GM19395 (cell line): ENCODE data around the gene ESPNL.

Source experiments
- ATAC-seq: cut with Tn5 transposase; IDR thresholded peaks from one replicate; pipeline ENCODE4 v1.9.1; 2021; ENCODE audit warnings: mild to moderate bottlenecking, moderate library complexity; ENCODE audit not compliant: unreplicated experiment

ESPNL gene

GRCh38 chr2:238077292-238077691 lies 22.8 kb upstream of the ESPNL start:
- no peak for ATAC-seq

DNA sequence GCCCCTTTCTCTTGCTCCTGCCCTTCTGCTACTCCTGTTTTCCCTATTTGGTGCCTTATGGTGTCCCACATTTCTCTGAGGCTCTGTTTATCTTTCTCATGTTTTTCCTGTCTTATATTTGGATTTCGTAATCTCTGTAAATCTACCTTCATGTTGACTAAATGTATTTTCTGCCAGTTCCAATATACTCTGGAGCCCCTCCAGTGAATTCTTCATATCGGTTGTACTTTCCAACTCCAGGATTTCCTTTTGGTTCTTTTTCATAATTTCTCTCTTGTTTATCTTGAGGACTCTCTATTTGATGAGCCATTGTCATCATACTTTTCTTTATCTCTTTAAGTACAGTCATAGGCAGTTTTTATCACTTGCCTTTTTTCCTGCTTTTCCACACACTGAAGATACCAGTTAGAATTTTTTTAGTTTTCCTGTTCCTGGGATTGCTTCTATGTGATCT lies 20.2 kb upstream of the ESPNL start:
- no peak for ATAC-seq

GRCh38 chr2:238080518-238080917 lies 19.6 kb upstream of the ESPNL start:
- ATAC-seq: no peak

- ATAC-seq: no peak
Observed at GRCh38 chr2:238081150-238081549, 19.0 kb upstream of the ESPNL start.

GRCh38 chr2:238081561-238081960 lies 18.6 kb upstream of the ESPNL start:
- ATAC-seq: no peak

DNA sequence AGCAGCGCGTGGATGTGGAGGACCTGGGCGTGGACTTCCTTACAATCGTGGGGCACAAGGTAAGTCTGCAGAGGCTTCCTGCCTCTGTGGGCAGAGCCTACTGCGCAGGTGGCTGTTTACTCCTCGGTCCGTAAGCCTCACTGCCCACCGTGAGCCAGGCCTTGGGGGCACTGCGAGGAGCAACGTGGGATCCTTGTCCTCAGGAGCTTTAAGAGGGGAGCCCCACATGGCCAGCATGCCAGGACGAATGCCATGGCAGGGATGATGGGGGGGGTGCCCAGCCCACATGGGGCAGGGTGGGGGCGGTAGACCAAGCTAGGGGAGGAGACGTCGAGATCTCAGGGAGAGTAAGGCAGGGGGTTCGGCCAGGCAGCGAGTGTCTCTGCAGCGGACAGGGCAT lies 18.0 kb upstream of the ESPNL start:
- no peak for ATAC-seq

DNA sequence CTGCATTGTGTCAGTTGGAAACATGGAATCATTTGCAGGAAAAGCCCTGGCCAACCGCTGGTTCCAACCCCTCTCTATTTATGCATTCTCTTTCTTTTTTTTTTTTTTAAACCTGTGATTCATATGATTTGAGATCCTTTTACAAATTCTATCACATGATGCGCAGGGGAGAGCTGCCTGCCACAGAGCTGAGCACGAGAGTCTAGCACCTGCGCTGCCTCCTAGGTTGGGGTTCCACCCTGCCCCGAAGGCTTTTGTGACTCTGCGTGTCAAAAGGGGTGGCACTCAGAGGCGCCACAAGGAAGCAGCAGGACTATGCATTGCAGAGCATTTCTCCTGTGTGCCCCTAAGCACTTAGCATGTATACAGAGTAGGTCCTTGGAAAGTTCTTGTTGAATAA lies 17.3 kb upstream of the ESPNL start:
- no peak for ATAC-seq

DNA sequence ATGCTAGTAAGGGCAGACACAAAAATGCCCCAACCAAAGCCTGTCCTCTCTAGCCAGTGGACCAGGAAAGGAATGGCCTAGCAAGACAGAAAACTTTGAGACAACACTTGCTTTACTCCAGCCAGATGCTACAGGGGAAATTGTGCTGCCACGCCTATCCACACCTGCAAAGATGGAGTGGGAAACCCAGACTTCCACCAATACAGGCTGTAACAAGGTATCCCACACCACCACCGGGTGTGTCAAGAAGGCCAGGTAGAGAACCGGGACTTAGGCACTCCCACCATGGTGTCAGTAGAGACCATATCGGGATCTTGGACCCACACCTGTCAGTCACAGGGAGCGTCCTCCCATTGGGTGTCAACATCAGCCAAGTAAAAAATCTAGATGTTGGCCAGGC lies 16.2 kb upstream of the ESPNL start:
- no peak for ATAC-seq

DNA sequence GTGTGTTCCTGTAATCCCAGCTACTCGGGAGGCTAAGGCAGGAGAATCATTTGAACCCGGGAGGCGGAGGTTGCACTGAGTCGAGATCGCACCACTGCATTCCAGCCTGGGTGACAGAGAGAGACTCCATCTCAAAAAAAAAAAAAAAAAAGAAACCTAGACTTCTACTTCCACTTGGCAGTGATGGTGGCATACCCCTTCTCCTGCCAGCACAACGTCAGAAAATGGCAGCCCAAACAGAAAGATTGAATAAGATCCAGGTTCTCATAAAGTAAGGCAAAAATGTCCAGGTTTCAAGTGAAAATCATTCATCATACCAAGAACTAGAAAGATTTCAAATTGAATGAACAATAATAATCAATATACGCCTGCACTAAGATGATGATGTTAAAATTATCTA lies 15.4 kb upstream of the ESPNL start:
- ATAC-seq: no peak

- ATAC-seq: no peak
Observed at GRCh38 chr2:238085899-238086298, 14.2 kb upstream of the ESPNL start.

DNA sequence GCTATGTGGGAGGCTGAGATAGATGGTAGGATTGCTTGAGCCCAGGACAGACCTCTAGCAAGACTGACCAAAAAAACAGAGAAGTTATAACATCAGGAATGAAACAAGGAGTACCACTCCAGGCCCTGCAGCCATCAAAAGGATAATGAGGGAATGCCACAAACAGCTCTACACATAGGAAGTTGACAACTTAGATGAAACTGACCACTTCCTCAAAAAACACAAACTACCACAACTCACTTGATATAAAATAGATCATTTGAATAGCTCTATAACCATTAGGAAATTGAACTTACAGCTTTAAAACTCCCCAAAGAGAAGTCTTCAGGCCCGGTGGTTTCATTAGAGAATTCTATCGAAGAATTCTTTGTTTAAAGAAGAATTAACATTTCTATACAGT lies 12.9 kb upstream of the ESPNL start:
- ATAC-seq: no peak

DNA sequence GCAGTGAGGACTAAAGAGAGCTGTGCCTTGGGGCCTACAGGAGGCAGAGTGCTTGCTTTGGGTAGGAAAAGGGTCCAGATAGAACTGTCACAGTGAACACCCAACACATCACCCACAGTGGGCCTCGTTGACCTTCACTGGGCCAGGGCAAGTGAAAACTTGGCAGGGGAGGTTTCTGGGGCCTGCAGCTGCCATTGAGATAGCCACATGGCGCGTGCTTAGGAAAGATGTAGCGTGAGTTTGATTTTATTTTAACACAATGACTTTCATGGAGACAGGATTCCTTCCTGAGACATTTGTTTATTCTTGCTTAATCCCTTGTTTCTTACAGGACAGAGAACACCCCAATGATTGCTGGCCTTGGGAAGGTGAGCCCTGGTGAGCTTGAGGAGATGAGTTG lies 9.3 kb upstream of the ESPNL start:
- ATAC-seq: no peak

- no peak for ATAC-seq
Observed at GRCh38 chr2:238091436-238092060, 8.6 kb upstream of the ESPNL start.

- no peak for ATAC-seq
Observed at GRCh38 chr2:238092486-238093035, 7.6 kb upstream of the ESPNL start.

- ATAC-seq: no peak
Observed at GRCh38 chr2:238093181-238094140, 6.7 kb upstream of the ESPNL start.

- no peak for ATAC-seq
Observed at GRCh38 chr2:238094438-238095022, 5.6 kb upstream of the ESPNL start.

DNA sequence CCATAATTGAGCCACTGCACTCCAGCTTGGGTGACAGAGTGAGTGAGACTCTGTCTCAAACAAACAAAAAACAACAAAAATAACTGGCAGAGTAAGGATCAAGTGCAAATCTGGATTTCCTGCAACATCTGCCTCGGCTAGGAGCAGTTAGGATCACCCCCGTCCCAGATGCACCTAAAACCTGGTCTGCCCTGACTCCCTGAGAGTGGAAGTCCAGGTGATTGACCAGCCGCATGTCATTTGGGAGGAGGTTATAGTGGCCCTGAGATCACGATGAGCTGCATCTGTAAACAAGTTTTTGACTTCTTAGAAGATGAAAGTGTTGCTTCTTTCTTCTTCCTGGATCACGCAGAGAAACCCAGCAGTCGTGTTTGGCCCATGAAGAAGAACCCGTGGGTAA lies 5.0 kb upstream of the ESPNL start:
- no peak for ATAC-seq

GRCh38 chr2:238096311-238097011 lies 3.7 kb upstream of the ESPNL start:
- no peak for ATAC-seq

DNA sequence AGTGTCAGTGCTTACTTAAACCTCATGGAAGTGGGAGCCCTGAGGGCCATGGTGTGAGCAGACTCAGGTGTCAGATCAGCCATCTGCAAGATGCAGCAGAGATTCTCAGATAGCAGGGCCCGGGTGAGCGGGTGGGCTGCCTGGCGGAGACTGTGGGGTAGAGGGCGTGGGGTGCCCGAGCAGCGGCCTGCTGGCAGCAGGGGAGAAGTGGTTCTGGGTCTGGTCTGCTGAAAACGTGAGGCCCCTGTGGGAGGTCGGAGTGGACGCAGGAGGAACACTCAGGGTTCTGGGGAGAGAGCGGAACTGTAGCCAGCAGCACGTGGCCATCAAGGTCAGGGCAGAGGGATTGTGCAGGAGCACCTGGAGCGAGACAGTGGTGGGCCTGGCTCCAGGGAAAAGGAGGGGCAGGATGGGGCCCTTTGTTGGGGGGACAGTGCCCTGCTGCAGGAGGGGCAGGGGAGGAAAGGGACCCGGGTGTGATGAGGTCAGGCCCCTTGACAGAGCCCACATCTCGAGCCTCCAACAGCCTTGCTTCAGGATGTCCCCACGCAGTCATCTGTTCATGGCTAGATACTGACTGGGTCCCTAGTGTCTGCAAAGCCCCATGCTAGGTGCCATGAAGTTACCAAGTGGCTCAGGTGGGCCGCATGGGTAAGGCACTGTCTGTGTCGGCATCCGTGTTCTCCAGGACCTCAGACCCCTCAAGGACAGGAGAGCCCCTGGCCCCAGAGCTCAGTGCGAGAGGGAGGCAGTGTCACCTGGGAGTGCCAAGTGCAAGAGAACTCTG lies 2.7 kb upstream of the ESPNL start:
- no peak for ATAC-seq
